Activated T-cell treated with anti-CD3 and anti-CD28 coated beads, Interleukin-2, amount 50 U/mL, for 24 hours (primary cell): ENCODE measurements around the gene ANKRD53.

Experiments
- DNase-seq: peaks from one replicate; pipeline ENCODE4 v3.0.0-alpha.2; 2020
- H3K27ac Mint-ChIP-seq: 2 replicates; pipeline ENCODE4 v1.8.0; 2020; ENCODE audit warnings: mild to moderate bottlenecking, mixed read lengths
- H3K27me3 Mint-ChIP-seq: 2 replicates; pipeline ENCODE4 v1.8.0; 2020; ENCODE audit warnings: mixed read lengths
- H3K36me3 Mint-ChIP-seq: 2 replicates; pipeline ENCODE4 v1.8.0; 2020; ENCODE audit warnings: low read depth, mixed read lengths
- H3K4me1 Mint-ChIP-seq: 2 replicates; pipeline ENCODE4 v1.8.0; 2020; ENCODE audit warnings: low read depth, mixed read lengths
- H3K4me3 Mint-ChIP-seq: 2 replicates; pipeline ENCODE4 v1.8.0; 2020; ENCODE audit warnings: mild to moderate bottlenecking, moderate library complexity, mixed read lengths
- H3K9me3 Mint-ChIP-seq: 2 replicates; pipeline ENCODE4 v1.8.0; 2020; ENCODE audit warnings: mixed read lengths

The ANKRD53 gene, protein sequence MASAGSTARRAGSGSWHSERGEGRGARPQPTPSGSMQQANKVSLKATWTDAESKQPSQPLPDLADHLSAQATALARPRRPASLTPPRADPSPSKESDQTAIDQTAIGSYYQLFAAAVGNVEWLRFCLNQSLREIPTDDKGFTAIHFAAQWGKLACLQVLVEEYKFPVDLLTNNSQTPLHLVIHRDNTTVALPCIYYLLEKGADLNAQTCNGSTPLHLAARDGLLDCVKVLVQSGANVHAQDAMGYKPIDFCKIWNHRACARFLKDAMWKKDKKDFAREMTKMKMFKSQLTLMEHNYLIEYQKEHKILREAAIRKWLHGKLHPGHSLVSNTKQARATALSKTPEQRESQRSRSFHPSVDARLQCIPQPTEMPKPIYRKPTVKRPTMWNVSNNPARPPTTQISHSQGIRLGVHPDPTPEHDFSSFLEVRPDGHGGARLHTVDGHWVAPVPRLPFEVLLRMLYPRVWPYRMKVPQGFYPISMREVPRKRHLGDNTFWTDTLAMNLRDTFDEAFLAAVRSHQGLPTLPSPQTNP

GRCh38 chr2:70978341-70979179 lies at the start of gene ANKRD53:
Gene ANKRD53 (plus strand): TSS chr2:70978630. CDS start chr2:70978646, 16 bp downstream.
- Mint-ChIP-seq H3K27me3 (peaks cover 5% of the 10 kb centered on the region), H3K9me3 (no peaks in the 10 kb centered on the region), H3K4me1 (peaks cover 20% of the 10 kb centered on the region), H3K4me3 (peak within 1 kb of the TSS; percentile 75), H3K27ac (peak within 1 kb of the TSS; percentile 75), H3K36me3 (peaks cover 8% of the 10 kb centered on the region)
- peak; percentile 51 for DNase-seq

DNA sequence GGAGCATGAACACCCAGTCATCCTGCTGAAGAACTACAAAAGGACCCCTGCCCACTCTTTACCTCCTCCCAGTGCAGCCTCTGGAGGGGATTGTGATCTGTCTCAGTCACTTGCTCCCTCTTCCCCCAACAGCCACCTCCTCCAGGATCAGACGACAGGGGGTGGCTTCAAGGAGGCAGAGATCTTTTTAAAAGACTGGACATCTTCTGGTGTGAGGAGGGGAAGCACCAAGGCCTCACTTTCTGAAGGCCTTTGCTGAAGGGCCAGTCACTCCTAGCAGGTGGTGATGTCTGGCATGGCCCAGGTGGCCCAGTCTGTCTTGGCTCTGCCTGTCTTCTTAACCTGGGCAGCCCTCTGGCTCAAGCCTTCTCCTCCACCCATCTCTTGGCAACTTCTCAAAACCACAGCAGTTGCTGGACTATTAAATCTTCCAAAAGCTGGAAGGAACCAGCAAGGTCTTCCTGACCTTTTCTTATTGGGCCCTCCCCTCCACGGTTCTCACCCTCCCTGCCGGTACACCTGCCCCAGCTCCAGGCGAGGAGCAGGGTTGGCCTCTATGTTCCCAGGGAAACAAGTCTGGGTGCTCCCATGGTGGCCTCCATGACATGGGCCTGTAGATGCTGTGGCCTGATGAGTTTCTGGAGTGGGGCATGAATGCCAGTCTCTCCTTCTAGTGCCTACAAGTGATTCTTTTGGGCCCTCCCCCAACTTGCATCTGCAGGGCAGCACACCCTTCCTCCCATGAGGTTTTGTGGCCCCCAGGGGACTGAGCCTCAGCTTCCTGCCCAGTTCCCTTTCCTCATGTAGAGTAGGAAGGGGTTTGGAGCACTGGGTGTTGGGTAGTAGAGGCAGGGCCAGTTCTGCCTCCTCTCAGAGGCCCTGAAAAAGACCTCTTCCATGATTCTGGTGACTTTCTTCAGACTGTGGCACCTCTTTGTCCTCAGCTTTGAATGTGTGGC lies 47.8 kb upstream of the ANKRD53 start:
- Mint-ChIP-seq H3K4me3 (no peak overlapping the region), H3K27ac (no peak overlapping the region), H3K27me3 (peaks cover 14% of the 10 kb centered on the region), H3K36me3 (no peaks in the 10 kb centered on the region), H3K4me1 (no peaks in the 10 kb centered on the region), H3K9me3 (no peaks in the 10 kb centered on the region)
- DNase-seq: peak; percentile 20

DNA sequence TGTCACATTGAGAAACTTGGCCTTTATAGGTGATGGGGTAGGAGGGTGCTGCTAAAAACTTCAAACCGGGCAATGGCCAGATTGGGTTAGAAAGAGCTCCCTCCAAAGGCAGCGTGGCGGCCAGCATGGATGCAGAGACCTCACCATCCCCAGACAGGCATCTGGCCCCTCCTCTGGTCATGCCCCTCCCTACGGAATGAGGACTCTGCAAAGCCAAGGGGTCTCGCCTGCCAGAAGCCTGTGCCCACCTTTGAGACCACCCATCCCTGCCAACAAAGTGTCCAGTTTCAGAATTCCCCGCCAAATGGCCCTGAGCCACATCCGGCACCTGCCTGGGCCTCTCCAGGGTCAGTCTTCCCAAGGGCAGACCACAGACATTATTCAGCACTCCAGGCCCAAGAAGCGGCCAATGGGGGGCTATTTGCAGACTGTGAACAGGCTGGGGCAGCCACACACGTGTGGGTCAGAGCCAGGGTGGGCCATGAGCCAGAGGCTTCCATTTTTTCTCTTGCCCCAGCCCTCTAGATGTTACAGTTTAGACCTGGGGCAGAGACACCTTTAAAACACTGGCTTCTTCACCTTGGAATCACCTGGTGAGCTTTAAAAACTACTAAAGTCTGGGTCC lies 46.9 kb upstream of the ANKRD53 start:
- no peaks in the 10 kb centered on the region for H3K9me3 Mint-ChIP-seq
- no peaks in the 10 kb centered on the region for H3K36me3 Mint-ChIP-seq
- peaks cover 17% of the 10 kb centered on the region for H3K27me3 Mint-ChIP-seq
- no peak overlapping the region for H3K27ac Mint-ChIP-seq
- no peaks in the 10 kb centered on the region for H3K4me1 Mint-ChIP-seq
- DNase-seq: no peak
- H3K4me3 Mint-ChIP-seq: no peak overlapping the region

DNA sequence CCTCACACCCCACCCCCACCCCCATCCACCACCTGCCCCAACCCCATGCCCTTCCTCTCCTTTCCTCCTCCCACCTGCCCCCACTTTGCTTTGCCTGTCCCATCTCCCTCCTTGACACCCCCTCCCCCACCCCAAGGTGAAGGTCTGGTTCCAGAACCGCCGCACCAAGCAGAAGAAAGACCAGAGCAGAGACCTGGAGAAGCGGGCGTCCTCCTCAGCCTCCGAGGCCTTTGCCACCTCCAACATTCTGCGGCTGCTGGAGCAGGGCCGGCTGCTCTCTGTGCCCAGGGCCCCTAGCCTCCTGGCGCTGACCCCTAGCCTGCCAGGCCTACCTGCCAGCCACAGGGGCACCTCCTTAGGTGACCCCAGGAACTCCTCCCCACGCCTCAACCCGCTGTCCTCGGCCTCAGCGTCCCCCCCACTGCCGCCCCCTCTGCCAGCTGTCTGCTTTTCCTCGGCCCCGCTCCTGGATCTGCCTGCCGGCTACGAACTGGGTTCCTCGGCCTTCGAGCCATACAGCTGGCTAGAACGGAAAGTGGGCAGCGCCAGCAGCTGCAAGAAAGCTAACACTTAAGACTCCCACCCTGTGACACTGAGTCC lies 45.7 kb upstream of the ANKRD53 start:
- Mint-ChIP-seq H3K27me3 (peaks cover 15% of the 10 kb centered on the region), H3K4me3 (no peak overlapping the region), H3K9me3 (no peaks in the 10 kb centered on the region), H3K36me3 (no peaks in the 10 kb centered on the region), H3K4me1 (no peaks in the 10 kb centered on the region), H3K27ac (no peak overlapping the region)
- no peak for DNase-seq

DNA sequence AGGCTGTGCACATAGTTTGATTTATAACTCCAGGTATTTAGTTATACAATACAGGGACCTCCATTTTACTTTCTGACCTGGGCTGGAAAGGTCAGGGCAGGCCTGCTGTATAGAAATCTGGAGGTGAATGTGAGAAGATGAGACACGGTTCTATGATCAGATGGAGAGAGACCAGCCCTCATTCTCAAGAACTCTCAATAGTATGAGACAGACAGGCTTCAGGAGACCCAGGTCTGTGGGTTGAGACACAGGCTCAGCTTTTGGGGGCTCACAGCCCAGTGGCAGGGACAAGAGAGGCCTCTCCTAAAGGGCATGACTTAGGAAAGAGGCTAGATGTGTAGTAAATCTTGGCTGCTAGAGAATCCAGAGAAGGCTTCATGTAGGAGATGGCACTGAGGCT lies 43.4 kb upstream of the ANKRD53 start:
- Mint-ChIP-seq H3K27ac (no peak overlapping the region), H3K4me3 (no peak overlapping the region), H3K9me3 (no peaks in the 10 kb centered on the region), H3K4me1 (no peaks in the 10 kb centered on the region), H3K36me3 (no peaks in the 10 kb centered on the region), H3K27me3 (peaks cover 14% of the 10 kb centered on the region)
- DNase-seq: no peak

- H3K4me3 Mint-ChIP-seq: no peak within 1 kb of the TSS
- H3K9me3 Mint-ChIP-seq: no peaks in the 10 kb centered on the region
These were observed 42.8 kb upstream of the ANKRD53 start, which contains the start of gene ATP6V1B1 for GRCh38 chr2:70935468-70936164. Gene ATP6V1B1 (plus strand): TSS chr2:70935900. CDS start chr2:70935955, 55 bp downstream.

GRCh38 chr2:70936165-70936978 lies 42.1 kb upstream of the ANKRD53 start:
- no peak for DNase-seq
- H3K27ac Mint-ChIP-seq: no peak overlapping the region
- H3K27me3 Mint-ChIP-seq: peaks cover 18% of the 10 kb centered on the region
- H3K9me3 Mint-ChIP-seq: no peaks in the 10 kb centered on the region
- no peaks in the 10 kb centered on the region for H3K36me3 Mint-ChIP-seq
- H3K4me1 Mint-ChIP-seq: no peaks in the 10 kb centered on the region
- H3K4me3 Mint-ChIP-seq: no peak overlapping the region

More at GRCh38 chr2:70935468-70936164, 42.8 kb upstream of the ANKRD53 start, which contains the start of gene ATP6V1B1:
- H3K4me1 Mint-ChIP-seq: no peaks in the 10 kb centered on the region
- DNase-seq: no peak
- no peak within 1 kb of the TSS for H3K27ac Mint-ChIP-seq
- no peaks in the 10 kb centered on the region for H3K36me3 Mint-ChIP-seq
- peaks cover 18% of the 10 kb centered on the region for H3K27me3 Mint-ChIP-seq

- H3K4me1 Mint-ChIP-seq: no peaks in the 10 kb centered on the region
- no peaks in the 10 kb centered on the region for H3K9me3 Mint-ChIP-seq
- no peak for DNase-seq
- H3K36me3 Mint-ChIP-seq: no peaks in the 10 kb centered on the region
- no peak overlapping the region for H3K27ac Mint-ChIP-seq
- H3K27me3 Mint-ChIP-seq: peaks cover 18% of the 10 kb centered on the region
- H3K4me3 Mint-ChIP-seq: no peak overlapping the region
These were observed 41.2 kb upstream of the ANKRD53 start for GRCh38 chr2:70936979-70937811.

GRCh38 chr2:70937866-70938585 lies 40.4 kb upstream of the ANKRD53 start:
- Mint-ChIP-seq H3K4me3 (no peak overlapping the region), H3K36me3 (no peaks in the 10 kb centered on the region), H3K4me1 (no peaks in the 10 kb centered on the region), H3K27me3 (peaks cover 18% of the 10 kb centered on the region), H3K9me3 (no peaks in the 10 kb centered on the region), H3K27ac (no peak overlapping the region)
- DNase-seq: peak; percentile 15

DNA sequence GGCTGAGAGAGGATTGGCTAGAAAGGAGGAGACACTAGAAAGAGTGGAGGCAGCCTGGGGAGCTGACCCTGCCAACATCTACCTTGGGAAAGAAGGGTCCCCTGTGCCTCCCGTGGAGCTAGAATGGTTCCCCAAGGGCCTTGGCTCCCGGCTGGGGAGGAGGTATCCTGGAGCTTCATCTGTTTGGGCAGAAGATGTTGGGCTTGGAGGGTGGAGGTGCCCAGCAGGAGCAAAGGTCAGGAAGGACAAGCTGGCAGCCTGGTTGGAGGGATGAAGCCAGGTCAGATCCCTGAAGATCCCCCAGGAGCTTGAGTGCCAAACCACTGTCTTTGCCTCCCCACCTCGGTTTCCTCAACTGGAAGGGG lies 39.9 kb upstream of the ANKRD53 start:
- no peaks in the 10 kb centered on the region for H3K4me1 Mint-ChIP-seq
- H3K36me3 Mint-ChIP-seq: no peaks in the 10 kb centered on the region
- peak; percentile 9 for DNase-seq
- no peaks in the 10 kb centered on the region for H3K9me3 Mint-ChIP-seq
- H3K4me3 Mint-ChIP-seq: no peak overlapping the region
- H3K27me3 Mint-ChIP-seq: peaks cover 15% of the 10 kb centered on the region
- H3K27ac Mint-ChIP-seq: no peak overlapping the region
